Stimulated activated CD8-positive, alpha-beta memory T cell treated with anti-CD3 and anti-CD28 coated beads, Interleukin-12 subunit alpha, Interleukin-12 subunit beta, amount 100 ng/mL, for 24 hours (primary cell): ENCODE data around the gene RMDN2.
A peak's percentile ranks its signal among the peaks of the same experiment; 100 is the strongest.

Source experiments
- DNase-seq: peaks from one replicate; pipeline ENCODE4 v3.0.0-alpha.2; 2020; ENCODE audit errors: extremely low read depth

Gene RMDN2, protein sequence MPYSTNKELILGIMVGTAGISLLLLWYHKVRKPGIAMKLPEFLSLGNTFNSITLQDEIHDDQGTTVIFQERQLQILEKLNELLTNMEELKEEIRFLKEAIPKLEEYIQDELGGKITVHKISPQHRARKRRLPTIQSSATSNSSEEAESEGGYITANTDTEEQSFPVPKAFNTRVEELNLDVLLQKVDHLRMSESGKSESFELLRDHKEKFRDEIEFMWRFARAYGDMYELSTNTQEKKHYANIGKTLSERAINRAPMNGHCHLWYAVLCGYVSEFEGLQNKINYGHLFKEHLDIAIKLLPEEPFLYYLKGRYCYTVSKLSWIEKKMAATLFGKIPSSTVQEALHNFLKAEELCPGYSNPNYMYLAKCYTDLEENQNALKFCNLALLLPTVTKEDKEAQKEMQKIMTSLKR

DNA sequence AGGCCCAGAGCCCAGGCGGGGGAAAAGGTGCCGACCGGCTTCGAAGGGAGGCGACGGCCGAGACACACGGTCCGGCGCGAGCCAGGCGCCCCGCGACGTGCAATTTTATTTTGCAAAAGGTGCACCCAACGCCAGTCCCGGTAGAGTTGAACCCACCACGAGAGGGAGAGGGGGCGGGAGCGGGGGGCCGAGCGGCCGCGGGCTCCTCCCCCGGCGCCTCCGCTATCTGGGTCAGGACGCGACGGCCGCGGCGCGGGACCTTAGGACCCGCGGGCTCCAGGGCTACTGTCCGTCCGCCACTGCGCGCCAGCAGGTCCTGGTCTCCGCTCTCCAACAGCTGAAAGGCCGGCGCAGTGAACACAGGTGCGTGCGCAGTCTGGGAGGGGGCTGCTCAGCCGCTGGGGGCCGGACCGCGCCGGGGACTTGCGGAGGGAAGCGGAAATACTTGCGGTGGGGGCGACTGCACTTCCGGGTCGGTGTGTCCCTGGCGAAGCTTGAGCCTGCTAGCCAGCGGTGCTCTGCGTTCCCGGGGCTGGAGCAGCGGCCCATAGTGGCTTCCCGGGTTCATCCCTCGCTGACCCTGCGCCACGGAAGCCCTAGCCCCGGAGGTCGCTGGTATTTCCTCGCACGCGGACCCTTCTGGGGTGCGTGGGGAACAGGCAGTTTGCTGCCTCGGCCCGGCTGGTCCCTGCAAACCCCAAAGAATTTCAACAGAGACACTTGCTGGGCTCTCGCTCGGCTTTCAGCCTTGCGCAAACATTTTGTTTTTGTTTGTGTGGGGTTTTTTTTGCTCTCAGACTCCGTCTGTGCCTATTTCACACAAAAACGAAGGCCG is at the start of gene RMDN2:
RMDN2 (plus strand) TSS at position 225 of the 835 bp plus-strand sequence. CDS start 3,991 bp downstream, outside the sequence.
- DNase-seq, result peak; percentile 58

DNA sequence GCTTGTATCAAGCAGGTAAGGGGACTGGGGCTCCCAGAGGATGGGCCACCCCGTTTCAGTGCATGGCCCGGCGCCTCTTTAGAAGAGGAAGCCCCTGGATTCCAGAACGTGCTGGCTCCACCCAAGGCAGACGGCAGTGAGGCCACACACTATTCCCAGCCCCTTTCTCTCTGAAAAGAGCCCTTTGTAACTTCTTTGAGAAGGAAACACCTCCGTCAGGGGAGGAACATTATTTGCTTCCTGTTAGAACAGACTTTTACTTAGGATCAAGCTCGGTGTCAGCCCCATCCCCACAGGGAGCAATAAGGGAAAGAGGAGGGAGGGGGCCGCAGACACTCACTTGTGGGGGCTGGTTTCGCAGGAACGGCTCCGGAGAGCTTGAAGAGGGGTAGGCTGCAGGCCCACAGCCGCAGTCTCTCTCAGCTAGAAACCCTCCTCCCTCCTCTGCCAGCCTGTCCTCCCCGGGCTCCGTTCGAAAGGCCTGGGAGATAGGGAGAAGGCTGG is 49.6 kb upstream of the RMDN2 start:
- no peak for DNase-seq

DNA sequence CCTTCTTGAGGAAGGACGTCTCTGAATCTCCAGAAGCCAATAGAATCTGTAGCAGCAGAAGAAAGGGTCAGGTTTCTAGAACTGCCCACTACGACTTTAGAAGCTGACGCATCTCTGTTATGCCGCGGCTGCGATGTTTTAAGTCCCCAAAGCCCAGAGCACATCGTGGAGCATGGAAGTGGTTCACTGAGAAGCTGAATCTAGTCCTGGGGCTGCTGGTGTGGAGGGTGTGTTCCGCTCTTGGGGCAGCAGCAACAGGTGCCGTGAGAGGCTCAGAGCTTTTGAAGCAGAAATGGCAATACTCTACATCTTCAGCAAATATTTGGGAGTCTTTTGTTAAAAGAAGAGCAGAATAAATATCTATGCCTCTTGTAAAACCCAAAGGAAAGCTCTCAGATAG is 48.9 kb upstream of the RMDN2 start:
- DNase-seq, result no peak

DNA sequence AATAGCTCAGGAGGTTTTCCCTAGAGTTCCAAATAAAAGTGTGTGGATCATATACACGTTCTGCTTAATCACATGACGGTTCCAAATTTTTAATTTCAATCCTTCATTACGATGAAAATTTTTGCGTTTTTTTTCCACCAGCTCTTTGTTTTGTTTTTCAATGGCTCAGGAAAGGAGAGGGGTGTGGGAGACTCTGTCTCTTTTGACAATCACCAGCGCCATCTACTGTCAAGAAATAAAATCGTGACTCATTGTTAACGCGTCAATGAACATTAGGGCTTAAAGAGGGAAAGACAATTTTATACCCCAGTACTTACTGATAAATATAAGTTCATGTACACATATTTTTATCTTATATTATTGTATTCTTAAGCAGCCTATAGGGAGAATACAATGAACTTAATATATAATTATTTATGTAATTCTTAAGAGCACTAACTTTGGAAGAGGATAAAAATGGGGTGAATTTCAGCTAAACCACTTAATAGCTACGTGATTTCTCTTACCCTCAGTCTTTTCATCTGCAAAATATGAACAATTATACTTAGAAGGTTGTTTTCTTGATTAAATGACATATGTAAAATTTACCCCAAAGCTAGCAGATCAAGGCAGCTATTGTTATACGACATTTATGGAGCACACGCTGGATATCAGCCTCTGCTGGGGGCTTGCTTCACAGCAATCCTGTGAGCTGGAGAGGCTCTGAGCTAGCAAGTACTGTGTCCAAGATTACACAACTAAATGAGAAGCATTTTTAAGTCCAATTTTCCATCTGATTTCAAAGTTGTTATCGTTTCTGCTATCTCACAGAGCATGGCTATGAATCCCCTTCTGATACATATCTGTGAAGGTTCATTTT is 47.4 kb upstream of the RMDN2 start:
- no peak for DNase-seq

DNA sequence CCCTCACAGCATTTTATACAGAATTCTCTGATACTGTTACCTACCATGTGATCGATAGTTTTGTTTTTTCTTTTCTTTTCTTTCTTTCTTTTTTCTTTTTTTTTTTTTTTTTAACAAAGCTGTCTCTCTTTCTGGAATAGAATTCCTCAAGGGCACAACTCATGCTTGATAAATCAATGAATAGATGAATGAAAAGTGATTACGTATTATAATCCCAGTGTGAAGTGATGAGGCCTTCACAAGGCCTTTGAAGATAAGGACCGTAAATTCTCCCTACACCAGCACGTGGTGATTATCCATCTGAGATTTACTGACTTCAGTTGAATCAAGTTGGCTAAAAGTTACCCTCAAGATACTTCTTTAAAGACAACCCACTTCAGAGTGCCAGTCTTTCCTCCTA is 46.6 kb upstream of the RMDN2 start:
- DNase-seq, result no peak

DNA sequence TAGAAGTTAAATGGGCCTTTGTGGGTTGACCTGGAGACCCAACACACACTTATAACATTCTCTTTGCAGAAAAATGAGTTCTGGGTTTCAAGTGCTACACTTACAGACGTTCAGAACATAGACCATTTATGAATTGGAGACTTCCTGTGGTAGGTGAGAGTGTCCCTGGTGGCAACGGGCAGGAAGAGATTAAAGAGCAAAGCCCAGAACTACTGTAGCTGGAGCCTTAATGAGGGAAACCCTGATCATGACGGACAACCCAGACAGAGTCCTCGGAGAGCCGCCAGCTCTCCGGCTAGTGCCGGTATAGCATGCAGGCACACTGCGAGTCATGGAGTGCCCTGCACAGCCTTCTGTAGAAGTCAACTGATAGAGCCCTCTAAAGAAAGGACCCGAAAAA is 44.5 kb upstream of the RMDN2 start:
- DNase-seq, result no peak

DNA sequence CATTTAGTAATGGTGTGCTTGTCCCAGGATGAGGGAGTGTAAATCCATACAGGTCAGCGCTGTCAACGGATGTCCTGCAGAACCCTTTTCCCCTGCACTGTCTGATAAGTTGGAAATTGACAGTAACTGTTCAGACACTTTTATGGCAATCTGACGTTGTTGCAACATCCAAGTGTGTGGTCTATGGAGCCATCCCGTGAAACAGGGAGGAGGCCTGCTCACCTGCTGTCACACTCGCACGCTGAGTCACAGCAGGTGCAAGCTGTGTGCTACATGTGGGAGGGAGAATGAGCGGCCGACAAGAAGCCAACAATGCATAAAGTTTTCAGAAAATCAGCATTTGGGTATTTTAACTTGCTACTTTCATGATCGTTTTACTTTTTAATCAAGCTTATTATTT is 43.7 kb upstream of the RMDN2 start:
- no peak for DNase-seq

DNA sequence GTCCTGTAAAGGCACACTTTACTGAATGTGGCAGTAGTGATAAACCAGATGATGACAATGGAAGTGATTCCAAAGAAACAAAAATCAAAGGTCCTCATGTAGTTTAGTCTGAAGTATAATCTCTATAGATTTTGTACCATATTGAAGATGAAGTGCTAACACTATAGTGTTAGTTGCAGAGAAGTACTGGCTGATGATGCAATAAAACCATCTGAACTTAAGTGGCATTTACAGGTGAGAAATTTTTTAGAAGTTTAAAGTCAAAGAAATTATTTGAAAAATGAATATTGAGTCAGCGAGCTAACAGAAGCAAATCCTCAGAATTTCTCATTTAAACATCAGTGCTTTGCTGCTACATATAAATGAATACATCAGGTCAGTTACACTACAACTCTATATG is 43.1 kb upstream of the RMDN2 start:
- DNase-seq, result no peak

DNA sequence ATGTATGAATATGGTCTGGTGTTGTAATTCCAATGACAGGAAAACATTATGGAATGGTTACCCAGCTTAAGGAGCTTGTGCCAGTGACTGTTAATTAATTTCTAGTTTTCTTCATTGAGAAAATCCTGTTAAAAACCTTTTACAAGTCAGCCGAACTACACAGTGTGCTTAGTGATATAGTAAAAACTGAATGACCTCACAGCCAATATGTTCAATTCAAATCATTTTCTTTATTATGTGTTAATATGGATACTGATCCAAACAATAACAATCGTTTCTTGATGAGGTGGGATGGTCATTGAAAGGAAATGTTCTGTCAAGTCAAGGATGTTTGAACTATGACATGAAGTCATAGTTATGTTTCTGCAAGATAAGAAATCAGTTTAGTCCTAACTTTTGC is 41.6 kb upstream of the RMDN2 start:
- no peak for DNase-seq

DNA sequence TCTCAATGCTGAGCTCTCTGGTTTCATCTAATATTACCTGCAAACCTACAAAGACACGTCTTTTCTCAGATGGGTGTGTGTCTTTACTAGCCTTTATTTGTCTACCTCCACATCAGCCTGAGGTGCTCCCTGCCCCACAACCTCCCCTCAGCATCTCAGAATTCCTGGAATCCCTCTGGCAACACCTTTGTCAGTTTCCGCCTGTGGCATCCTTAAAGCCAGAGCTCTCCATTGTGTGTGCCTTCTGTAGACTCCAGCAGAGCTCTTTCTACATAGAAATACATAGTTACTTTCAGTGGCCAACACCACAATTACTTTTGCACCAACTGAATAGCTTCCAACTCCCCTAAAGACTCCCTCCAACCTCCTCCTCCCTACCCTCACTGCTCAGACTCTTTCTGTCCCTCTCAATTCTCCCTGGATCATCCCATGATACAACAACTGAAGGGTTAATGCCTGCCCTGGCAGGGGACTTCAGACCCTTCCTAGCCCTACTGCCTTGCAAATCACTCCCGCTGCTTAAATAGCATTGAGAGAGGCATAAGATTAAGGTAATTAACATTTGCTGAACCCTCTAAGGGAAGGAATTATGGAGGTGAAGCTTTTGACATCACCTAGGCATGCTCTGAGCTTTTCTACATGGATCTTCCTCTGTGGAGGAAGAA is 39.6 kb upstream of the RMDN2 start:
- DNase-seq, result no peak

DNA sequence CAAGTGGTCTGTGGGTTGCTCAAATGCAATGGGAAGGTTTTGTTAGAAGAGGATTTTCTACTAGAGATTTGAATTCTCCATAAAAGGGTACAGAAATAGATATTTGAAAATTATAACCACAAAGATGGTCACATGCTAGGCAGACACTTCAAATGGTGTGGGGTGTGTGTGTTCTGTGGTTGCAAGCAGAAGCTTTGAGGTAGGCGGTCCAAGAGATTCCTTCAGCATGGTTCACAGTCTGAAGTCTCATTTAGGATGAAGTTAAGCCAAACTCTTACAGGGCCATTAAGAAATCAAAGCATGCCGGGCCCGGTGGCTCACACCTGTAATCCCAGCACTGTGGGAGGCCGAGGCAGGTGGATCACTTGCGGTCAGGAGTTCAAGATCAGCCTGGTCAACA is 38.3 kb upstream of the RMDN2 start:
- no peak for DNase-seq

DNA sequence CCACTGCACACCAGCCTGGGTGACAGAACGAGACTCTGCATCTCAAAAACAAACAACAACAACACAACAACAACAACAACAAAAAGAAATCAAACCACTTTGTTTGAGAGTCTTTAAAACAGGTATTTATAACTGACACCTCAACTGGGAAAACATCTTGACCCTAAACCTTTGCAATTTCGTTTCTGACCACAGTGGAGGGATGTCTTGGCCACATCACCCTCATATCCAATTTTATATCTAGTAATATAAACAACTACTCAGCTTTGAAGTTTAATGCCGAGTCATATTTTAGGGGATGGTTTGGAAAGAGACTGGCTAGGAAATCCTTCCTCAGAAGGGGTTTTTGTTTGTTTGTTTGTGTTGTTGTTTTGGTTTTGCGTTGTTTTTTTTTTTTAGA is 37.8 kb upstream of the RMDN2 start:
- no peak for DNase-seq

DNA sequence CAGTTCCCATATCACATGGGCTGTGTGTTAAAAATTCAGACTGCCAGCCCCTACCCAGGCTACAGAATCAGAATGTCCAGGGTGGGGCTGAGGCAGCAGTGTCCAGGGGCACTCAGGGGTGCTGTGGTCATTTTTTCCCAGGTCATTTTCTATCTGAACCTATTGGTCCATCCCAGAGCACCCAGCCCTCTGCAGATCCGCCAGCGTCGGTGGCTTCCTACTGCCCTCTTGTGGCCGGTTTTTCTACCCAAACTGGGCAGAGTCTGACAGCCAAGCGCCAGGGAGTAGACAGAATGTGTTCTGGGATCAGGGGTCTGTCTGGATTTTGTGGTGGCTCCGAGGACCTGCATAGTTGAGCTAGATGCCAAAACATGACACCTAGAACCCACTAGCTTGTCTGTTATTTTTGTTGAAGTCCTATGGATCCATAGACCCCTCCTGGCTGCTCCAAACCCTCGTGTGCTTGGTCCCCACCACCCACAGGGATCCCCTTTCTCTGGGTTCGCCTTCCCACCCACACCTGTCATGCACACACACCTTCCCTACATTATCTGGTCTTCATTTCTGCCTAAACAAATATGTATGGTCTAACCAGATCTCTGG is 34.1 kb upstream of the RMDN2 start:
- DNase-seq, result peak; percentile 38

DNA sequence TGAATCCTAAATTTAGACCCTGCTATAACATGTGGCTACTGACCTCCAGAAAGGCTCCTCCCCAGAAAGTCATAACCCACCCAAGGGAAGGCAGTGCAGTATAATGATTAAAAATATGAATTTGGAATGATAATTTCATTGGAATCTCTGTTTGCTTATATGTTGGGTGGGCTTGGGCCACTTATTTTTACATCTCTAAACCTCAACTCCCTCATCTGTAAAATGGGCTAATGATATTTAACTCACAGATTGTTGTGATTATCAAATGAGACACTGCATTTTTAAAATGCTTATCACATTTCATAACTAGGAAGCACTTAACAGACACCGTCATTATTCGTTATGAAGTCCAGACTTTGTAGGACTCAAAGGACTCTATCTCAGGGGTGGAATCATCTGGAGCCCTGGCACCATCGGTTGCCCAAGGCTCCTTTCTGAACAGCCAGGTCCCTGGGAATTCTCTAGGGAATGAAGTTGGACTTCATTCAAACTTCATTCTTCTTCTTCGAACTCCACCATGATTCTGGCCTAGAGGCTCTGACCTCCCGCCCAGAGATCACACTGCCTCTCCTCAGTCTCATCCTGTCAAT is 33.1 kb upstream of the RMDN2 start:
- DNase-seq, result no peak

DNA sequence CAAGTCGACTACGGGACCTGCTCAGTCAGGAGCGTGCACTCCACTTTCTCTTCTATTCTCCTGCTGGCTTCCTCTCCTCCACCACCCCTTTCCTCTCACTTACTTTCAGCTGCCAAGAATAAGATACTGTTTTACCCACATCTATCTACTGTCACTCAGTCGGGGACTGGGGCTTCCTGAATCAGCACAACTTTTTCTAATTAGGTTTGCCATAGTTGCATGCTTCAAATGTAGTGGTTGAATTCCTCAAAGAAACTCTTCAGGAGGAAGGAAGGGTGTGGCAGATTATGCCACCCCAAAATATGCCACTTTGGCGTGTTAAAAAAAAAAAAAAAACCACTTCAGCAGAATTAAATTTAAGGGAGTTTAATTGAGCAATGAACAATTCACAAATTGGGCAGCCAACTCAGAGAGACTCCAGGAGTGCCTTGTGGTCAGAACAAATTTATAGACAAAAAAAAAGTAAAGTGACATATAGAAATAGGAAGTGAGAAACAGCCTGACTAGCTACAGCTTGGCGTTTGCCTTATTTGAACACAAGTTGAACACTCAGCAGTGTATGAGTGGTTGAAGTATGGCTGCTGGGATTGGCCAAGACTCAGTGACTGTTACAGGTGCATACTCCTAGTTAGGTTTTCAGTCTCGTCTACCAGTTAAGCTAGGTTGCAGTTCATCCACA is 32.5 kb upstream of the RMDN2 start:
- DNase-seq, result no peak

DNA sequence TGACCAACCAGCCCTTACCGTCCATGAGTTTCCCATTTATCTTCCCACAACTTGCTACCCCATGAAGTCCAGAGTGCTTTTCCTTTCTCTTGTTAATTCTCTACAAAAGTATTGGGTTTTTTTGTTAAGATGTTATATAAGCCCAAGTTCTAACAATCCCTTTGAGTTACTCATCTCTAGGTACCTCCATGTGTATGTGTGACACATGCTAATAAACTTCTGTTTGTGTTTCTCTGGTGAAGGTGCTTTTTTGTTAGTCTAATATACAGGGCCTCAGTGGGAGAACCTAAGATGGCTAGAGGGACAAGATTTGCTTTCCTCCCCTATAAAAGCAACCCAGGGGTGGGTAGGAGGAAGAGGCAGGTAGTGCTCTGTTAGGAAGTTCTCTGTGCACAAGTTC is 31.8 kb upstream of the RMDN2 start:
- DNase-seq, result no peak

DNA sequence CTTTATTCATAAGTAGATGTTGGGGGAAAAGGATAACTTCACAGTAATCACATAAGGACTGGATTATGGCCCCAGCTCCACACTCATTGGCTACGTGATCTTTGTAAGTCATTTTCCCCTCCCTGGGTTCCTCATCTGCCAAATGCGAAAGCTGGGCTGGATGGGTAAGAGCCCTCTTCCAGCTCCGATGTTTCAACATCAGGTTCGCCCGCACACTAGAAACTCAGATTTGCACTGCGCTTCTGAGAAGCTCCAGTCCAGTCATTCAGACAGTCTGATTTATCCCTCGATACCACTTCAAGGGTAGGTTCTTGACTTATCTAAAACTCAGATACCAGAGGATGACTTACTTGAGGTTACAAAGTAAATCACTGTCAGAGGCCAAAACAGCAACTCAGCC is 31.0 kb upstream of the RMDN2 start:
- DNase-seq, result no peak

DNA sequence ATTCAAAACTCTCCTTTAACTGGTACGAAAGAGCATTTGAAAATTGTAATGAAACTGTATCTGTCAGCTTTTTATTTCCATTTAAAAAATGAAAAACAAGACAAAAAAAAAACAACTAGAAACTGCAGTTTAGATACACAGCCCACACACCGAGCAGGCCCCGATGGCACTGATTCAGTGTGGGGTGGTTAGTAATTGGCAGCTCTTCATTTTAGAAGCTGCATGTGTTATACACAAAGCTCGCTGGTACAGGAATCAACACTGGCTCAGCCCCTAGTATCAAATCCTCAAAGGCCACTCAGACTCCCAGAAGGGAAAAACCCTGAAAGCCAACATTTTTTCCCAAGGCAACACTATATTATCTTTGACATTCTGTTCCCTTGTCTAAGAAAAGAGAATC is 30.5 kb upstream of the RMDN2 start:
- DNase-seq, result no peak

DNA sequence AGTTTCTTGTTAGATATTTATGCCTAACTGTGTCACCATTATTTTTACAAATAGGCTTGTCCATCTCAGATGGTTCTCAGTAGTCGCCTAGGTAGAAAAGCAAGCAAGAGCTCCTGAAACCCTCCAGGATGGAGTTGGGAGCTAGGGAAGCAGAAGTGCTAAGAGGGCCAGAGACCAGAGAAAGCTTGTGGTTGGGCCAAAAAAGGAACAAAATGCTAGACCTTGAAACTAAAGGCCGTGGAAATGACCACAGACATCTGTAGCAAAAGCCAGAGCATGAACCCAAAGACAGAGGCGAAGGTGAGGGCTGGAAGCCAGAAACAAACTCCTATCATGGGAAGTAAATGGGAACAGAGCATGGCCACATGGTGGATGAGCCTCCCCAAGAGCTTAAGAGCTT is 29.9 kb upstream of the RMDN2 start:
- DNase-seq, result no peak

DNA sequence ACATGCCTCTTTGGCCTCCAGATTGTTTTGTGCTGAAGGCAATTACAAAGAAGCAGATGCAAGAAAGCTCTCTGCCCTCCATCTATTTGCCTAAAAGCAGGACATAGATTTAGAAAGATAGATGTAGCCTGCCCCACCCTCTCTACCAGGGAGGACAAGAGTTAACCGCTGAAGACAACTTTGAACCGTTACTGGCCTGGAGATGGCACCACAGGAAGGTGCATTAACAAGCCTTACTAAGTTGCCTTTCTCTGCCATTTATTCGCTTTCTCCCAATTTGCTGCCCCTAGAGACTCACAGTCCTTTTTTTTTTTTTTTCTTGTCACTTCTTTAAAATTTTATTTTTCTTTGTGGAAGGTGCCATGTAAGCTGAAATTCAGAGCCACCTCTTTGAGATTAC is 28.8 kb upstream of the RMDN2 start:
- DNase-seq, result no peak
